HepG2 (cell line): Measurements from ENCODE around the gene RAC3. TPM values are rescaled to one million over a fixed set of nuclear protein-coding genes. Genes with fewer than 3 reads are reported as not detected.
A peak's percentile ranks its signal among the peaks of the same experiment; 100 is the strongest.

Source experiments
- FOXA3 ChIP-seq: IDR thresholded peaks from 2 replicates; pipeline ENCODE4 v1.6.1; 2016; ENCODE audit warnings: missing genetic modification reagents, missing compliant biosample characterization
- GZF1 ChIP-seq: sonication (generic); formaldehyde crosslinking; IDR thresholded peaks from 2 replicates; pipeline ENCODE4 v1.5.1; 2020; ENCODE audit warnings: mild to moderate bottlenecking, missing genetic modification reagents
- MIXL1 ChIP-seq: IDR thresholded peaks from 2 replicates; pipeline ENCODE4 v1.6.1; 2016
- POLR2AphosphoS2 ChIP-seq: IDR thresholded peaks from 2 replicates; pipeline ENCODE4 v1.6.1; 2011; ENCODE audit warnings: low read depth, low read length, improper control_type of control experiment
- RARG ChIP-seq: sonication (generic); formaldehyde crosslinking; IDR thresholded peaks from 2 replicates; pipeline ENCODE4 v1.4.0; 2020; ENCODE audit warnings: low read depth, mild to moderate bottlenecking, missing genetic modification reagents
- SETDB1 ChIP-seq: sonication (generic); formaldehyde crosslinking; IDR thresholded peaks from 2 replicates; pipeline ENCODE4 v1.5.1; 2020; ENCODE audit warnings: missing genetic modification reagents, mild to moderate bottlenecking, borderline replicate concordance
- SMARCE1 ChIP-seq: fragments of 450-650 bp; IDR thresholded peaks from 2 replicates; pipeline ENCODE4 v1.6.1; 2017; ENCODE audit warnings: borderline replicate concordance
- SNRNP70 ChIP-seq: fragments of 200-400 bp; formaldehyde crosslinking; IDR thresholded peaks from 2 replicates; pipeline ENCODE4 v1.6.1; 2017; ENCODE audit warnings: mild to moderate bottlenecking, low read depth, low read length, moderate library complexity
- SOX6 ChIP-seq, 2 experiments: fragments of 450-650 bp in 1 of 2; sonication (generic) in 1 of 2; formaldehyde crosslinking in 1 of 2; IDR thresholded peaks; 2 replicates each; pipeline versions ENCODE4 v1.4.0 to v1.6.1; 2017 to 2020; ENCODE audit warnings: antibody characterized with exemption in 1 of 2, mild to moderate bottlenecking in 1 of 2, missing genetic modification reagents in 1 of 2
- SPEN ChIP-seq: sonication (generic); formaldehyde crosslinking; IDR thresholded peaks from 2 replicates; pipeline ENCODE4 v1.5.1; 2020; ENCODE audit warnings: low read depth, mild to moderate bottlenecking, missing genetic modification reagents
- TBP ChIP-seq: sonication (generic); formaldehyde crosslinking; IDR thresholded peaks from 2 replicates; pipeline ENCODE4 v1.5.0; 2020; ENCODE audit warnings: missing genetic modification reagents
- TBX3 ChIP-seq: fragments of 450-650 bp; IDR thresholded peaks from 2 replicates; pipeline ENCODE4 v1.6.1; 2017; ENCODE audit warnings: antibody characterized with exemption, mild to moderate bottlenecking, inconsistent platforms, borderline replicate concordance
- TCF7L2 ChIP-seq: IDR thresholded peaks from 2 replicates; pipeline ENCODE4 v1.6.1; 2011; ENCODE audit warnings: mild to moderate bottlenecking, low read depth, low read length, moderate library complexity
- XRCC5 ChIP-seq: fragments of 200-400 bp; formaldehyde crosslinking; optimal IDR thresholded peaks from 2 replicates; pipeline ENCODE3; 2017; ENCODE audit warnings: mild to moderate bottlenecking, low read length
- ZNF589 ChIP-seq: sonication (generic); formaldehyde crosslinking; conservative IDR thresholded peaks from 2 replicates; pipeline ENCODE4 v1.8.0; 2022; ENCODE audit warnings: mild to moderate bottlenecking, moderate library complexity, missing genetic modification reagents
- ZNF761 ChIP-seq: sonication (generic); formaldehyde crosslinking; conservative IDR thresholded peaks from 2 replicates; pipeline ENCODE4 v1.4.0; 2020; ENCODE audit warnings: mild to moderate bottlenecking, missing genetic modification reagents
- polyA plus RNA-seq, 8 experiments: library from polyadenylated mRNA; depleted of rRNA in 3 of 8; stranded (reverse) in 7 of 8; unstranded in 1 of 8; fragments of >200 nt; fragmentation: Illumina TruSeq in 4 of 8; extraction: Trizol in 4 of 8; gene quantifications; 2 replicates each; pipeline versions ENCODE4 v1.2.1 to v1.2.3, GENCODE V29; 2011 to 2016; ENCODE audit warnings: low read depth in 4 of 8, missing spikeins in 1 of 8, mixed read lengths in 1 of 8; ENCODE audit not compliant: insufficient read depth in 1 of 8
- total RNA-seq, 5 experiments: library from RNA; depleted of rRNA; stranded (reverse); fragments of >200 nt; fragmentation: Illumina TruSeq; extraction: Trizol; gene quantifications; 2 replicates each; pipeline ENCODE4 v1.2.3, GENCODE V29; 2016; ENCODE audit warnings: low read depth in 1 of 5
- TF ChIP-seq, protein P1 (sequence below): sonication (generic); formaldehyde crosslinking; IDR thresholded peaks from 2 replicates; pipeline ENCODE4 v1.5.1; 2020; ENCODE audit warnings: missing genetic modification reagents, mild to moderate bottlenecking, borderline replicate concordance
- TF ChIP-seq, protein P2 (sequence below): sonication (generic); formaldehyde crosslinking; IDR thresholded peaks from 2 replicates; pipeline ENCODE4 v1.5.0; 2020; ENCODE audit warnings: mild to moderate bottlenecking, missing genetic modification reagents
- TF ChIP-seq, protein P3 (sequence below): IDR thresholded peaks from 2 replicates; pipeline ENCODE4 v1.6.1; 2016
- TF ChIP-seq, protein P4 (sequence below): sonication (generic); formaldehyde crosslinking; IDR thresholded peaks from 2 replicates; pipeline ENCODE4 v1.4.0; 2020; ENCODE audit warnings: missing genetic modification reagents, mild to moderate bottlenecking, borderline replicate concordance
- TF ChIP-seq, protein P5 (sequence below): sonication (generic); formaldehyde crosslinking; IDR thresholded peaks from 2 replicates; pipeline ENCODE4 v1.4.0; 2020; ENCODE audit warnings: missing genetic modification reagents

RAC3 gene
- total and polyA plus RNA-seq, 2 of the 13 experiments (the other 11 are each of a cell fraction or from before 2014, with no cell fraction given) = 10.5 to 21.3 TPM

DNA sequence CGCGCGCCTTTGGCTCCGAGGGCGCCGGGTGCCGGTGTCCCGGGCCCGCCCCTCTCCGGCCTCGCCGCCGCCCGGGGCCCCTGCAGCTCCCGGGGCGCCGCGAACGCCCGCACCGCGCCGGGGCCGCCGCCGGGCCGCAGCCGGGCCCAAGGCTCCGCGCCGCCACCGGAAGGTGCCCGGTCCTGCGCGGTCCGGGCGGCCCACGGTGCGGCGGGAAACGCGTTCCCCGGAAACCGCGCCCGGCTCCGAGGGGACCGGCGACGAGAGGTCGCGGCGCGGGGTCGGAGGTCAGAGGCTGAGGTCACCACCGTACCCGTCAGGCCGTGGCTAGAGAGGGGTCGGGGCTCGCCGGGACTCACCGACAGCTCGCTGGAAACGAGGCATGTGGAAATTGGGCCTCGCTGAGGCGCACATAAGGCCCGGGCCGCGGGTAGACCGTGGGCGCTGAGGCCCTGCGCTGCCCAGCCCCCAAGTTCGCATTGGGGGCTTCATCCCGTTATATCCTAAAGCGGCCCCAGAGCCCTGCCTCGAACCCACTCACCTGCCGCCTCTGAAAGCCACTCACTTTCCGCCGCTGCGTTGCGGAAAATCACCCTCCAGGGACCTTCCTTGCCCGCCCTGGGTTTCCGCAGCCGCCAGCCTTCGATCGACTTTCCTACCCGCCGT, 34.3 kb downstream of the RAC3 start, which contains the start of gene DUS1L (continued):
- TF ChIP-seq MIXL1 (CRISPR knock-in tag) = peak; percentile 86
- TF ChIP-seq TBP = no peak
- TF ChIP-seq, protein P1, sequence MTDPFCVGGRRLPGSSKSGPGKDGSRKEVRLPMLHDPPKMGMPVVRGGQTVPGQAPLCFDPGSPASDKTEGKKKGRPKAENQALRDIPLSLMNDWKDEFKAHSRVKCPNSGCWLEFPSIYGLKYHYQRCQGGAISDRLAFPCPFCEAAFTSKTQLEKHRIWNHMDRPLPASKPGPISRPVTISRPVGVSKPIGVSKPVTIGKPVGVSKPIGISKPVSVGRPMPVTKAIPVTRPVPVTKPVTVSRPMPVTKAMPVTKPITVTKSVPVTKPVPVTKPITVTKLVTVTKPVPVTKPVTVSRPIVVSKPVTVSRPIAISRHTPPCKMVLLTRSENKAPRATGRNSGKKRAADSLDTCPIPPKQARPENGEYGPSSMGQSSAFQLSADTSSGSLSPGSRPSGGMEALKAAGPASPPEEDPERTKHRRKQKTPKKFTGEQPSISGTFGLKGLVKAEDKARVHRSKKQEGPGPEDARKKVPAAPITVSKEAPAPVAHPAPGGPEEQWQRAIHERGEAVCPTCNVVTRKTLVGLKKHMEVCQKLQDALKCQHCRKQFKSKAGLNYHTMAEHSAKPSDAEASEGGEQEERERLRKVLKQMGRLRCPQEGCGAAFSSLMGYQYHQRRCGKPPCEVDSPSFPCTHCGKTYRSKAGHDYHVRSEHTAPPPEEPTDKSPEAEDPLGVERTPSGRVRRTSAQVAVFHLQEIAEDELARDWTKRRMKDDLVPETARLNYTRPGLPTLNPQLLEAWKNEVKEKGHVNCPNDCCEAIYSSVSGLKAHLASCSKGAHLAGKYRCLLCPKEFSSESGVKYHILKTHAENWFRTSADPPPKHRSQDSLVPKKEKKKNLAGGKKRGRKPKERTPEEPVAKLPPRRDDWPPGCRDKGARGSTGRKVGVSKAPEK (CRISPR knock-in tag) = no peak
- TF ChIP-seq, protein P2, sequence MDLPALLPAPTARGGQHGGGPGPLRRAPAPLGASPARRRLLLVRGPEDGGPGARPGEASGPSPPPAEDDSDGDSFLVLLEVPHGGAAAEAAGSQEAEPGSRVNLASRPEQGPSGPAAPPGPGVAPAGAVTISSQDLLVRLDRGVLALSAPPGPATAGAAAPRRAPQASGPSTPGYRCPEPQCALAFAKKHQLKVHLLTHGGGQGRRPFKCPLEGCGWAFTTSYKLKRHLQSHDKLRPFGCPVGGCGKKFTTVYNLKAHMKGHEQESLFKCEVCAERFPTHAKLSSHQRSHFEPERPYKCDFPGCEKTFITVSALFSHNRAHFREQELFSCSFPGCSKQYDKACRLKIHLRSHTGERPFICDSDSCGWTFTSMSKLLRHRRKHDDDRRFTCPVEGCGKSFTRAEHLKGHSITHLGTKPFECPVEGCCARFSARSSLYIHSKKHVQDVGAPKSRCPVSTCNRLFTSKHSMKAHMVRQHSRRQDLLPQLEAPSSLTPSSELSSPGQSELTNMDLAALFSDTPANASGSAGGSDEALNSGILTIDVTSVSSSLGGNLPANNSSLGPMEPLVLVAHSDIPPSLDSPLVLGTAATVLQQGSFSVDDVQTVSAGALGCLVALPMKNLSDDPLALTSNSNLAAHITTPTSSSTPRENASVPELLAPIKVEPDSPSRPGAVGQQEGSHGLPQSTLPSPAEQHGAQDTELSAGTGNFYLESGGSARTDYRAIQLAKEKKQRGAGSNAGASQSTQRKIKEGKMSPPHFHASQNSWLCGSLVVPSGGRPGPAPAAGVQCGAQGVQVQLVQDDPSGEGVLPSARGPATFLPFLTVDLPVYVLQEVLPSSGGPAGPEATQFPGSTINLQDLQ (CRISPR knock-in tag) = peak; percentile 86; the same call in 1 of the 2 replicates
- no peak for TF ChIP-seq POLR2AphosphoS2
- TF ChIP-seq ZNF589 (CRISPR knock-in tag) = peak; percentile 82; the same call in 1 of the 2 replicates
- TF ChIP-seq, protein P3, sequence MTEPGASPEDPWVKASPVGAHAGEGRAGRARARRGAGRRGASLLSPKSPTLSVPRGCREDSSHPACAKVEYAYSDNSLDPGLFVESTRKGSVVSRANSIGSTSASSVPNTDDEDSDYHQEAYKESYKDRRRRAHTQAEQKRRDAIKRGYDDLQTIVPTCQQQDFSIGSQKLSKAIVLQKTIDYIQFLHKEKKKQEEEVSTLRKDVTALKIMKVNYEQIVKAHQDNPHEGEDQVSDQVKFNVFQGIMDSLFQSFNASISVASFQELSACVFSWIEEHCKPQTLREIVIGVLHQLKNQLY (CRISPR knock-in tag) = 0 out of 2 replicates have a peak, but pooled peaks have one; percentile 59
- no peak for TF ChIP-seq GZF1 (CRISPR knock-in tag)
- TF ChIP-seq SMARCE1 = no peak
- TF ChIP-seq FOXA3 (CRISPR knock-in tag) = peak; percentile 71
- no peak for TF ChIP-seq TCF7L2
- TF ChIP-seq, protein P4, sequence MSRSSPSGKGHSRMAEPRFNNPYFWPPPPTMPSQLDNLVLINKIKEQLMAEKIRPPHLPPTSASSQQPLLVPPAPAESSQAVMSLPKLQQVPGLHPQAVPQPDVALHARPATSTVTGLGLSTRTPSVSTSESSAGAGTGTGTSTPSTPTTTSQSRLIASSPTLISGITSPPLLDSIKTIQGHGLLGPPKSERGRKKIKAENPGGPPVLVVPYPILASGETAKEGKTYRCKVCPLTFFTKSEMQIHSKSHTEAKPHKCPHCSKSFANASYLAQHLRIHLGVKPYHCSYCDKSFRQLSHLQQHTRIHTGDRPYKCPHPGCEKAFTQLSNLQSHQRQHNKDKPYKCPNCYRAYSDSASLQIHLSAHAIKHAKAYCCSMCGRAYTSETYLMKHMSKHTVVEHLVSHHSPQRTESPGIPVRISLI = peak; percentile 68
- peak; percentile 100 for TF ChIP-seq SPEN (CRISPR knock-in tag)
- TF ChIP-seq SOX6 (IDR thresholded peaks at IDR 0.05) = no peak
- no peak; the same call in 1 of the 2 replicates for TF ChIP-seq SOX6 (CRISPR knock-in tag; IDR thresholded peaks at IDR 0.05)
- no peak for TF ChIP-seq SETDB1 (CRISPR knock-in tag)
- TF ChIP-seq, protein P5, sequence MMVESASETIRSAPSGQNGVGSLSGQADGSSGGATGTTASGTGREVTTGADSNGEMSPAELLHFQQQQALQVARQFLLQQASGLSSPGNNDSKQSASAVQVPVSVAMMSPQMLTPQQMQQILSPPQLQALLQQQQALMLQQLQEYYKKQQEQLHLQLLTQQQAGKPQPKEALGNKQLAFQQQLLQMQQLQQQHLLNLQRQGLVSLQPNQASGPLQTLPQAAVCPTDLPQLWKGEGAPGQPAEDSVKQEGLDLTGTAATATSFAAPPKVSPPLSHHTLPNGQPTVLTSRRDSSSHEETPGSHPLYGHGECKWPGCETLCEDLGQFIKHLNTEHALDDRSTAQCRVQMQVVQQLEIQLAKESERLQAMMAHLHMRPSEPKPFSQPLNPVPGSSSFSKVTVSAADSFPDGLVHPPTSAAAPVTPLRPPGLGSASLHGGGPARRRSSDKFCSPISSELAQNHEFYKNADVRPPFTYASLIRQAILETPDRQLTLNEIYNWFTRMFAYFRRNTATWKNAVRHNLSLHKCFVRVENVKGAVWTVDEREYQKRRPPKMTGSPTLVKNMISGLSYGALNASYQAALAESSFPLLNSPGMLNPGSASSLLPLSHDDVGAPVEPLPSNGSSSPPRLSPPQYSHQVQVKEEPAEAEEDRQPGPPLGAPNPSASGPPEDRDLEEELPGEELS (CRISPR knock-in tag) = no peak
- TF ChIP-seq ZNF761 (CRISPR knock-in tag) = peak; percentile 70; the same call in 1 of the 2 replicates
- no peak for TF ChIP-seq SNRNP70
- peak; percentile 96 for TF ChIP-seq XRCC5
- TF ChIP-seq TBX3 = no peak
- TF ChIP-seq RARG (CRISPR knock-in tag) = no peak
